ENCODE results near the gene AHCYL1. TPM values are rescaled to one million over a fixed set of nuclear protein-coding genes. Genes with fewer than 3 reads are reported as not detected.

The AHCYL1 gene
- polyA plus RNA-seq, 1 experiment: 133 TPM

DNA sequence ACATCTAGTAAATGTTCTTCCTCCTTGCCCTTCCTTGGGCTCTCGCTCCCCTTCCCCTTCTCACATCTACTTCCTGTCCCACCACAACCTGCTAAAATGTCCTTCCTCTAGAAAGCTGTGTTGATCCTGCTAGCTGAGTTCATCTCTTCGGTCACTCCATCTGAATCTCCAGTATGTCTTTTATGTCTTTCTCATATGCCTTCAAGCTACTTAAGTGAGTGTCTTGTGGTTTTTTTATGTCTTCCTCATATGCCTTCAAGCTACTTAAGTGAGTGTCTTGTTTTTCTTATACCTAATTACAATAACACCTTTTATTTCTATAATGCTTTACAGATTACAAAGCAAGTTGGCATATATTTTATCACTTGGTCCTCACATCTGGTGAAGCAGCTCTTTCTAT, 40.0 kb upstream of the AHCYL1 start:
- Histone ChIP-seq H3K27ac (ENCODE audit: low read depth, low read length) (no peak overlapping the region), H3K27me3 (ENCODE audit: control insufficient read depth, insufficient read depth, low read length) (no peaks in the 10 kb centered on the region), H3K9me3 (ENCODE audit: control insufficient read depth, insufficient read depth, low read length) (no peaks in the 10 kb centered on the region), H3K4me3 (ENCODE audit: low read depth, low read length) (no peak overlapping the region)
- TF ChIP-seq, protein P1, sequence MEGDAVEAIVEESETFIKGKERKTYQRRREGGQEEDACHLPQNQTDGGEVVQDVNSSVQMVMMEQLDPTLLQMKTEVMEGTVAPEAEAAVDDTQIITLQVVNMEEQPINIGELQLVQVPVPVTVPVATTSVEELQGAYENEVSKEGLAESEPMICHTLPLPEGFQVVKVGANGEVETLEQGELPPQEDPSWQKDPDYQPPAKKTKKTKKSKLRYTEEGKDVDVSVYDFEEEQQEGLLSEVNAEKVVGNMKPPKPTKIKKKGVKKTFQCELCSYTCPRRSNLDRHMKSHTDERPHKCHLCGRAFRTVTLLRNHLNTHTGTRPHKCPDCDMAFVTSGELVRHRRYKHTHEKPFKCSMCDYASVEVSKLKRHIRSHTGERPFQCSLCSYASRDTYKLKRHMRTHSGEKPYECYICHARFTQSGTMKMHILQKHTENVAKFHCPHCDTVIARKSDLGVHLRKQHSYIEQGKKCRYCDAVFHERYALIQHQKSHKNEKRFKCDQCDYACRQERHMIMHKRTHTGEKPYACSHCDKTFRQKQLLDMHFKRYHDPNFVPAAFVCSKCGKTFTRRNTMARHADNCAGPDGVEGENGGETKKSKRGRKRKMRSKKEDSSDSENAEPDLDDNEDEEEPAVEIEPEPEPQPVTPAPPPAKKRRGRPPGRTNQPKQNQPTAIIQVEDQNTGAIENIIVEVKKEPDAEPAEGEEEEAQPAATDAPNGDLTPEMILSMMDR (IDR thresholded peaks at IDR 0.05; ENCODE audit: low read depth, low read length): no peak
- POLR2A ChIA-PET: no interaction called here
- DNase-seq (ENCODE audit: low read depth, low spot score): no peak
- CTCF ChIA-PET: interaction anchor here (0.5 to 1.3 kb wide), 2 partner anchors 139 to 305 kb away, joined by 3 to 4 read pairs; no protein-coding TSS in a partner anchor

DNA sequence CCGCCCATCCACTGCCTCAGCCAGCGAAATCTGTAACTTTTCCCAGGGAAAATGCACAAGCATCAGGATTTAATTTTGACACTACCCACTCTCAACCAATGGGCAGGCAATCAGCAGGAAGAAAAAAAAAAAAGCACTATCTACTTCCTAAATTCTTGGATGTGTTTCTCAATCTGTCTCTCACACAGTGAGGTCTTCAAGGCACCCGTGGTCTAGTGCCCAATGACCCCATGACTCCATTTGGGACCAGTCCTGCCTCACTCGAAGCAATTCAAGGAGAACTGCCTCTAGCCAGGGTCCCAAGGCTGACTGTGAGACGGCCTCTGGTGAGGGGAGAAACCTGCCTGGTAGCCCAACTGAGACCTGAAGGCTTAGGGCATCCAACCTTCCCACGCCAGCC, 38.1 kb upstream of the AHCYL1 start:
- Histone ChIP-seq H3K4me3 (ENCODE audit: low read depth, low read length) (no peak overlapping the region), H3K27me3 (ENCODE audit: control insufficient read depth, insufficient read depth, low read length) (no peaks in the 10 kb centered on the region), H3K9me3 (ENCODE audit: control insufficient read depth, insufficient read depth, low read length) (no peaks in the 10 kb centered on the region), H3K27ac (ENCODE audit: low read depth, low read length) (no peak overlapping the region)
- ChIA-PET CTCF (interaction anchor here (1.9 kb wide), 1 partner anchor 38 kb away, joined by 5 read pairs; the partner anchor contains the start of gene AHCYL1), POLR2A (no interaction called here)
- no peak for DNase-seq (ENCODE audit: low read depth, low spot score)
- TF ChIP-seq, protein P1 (IDR thresholded peaks at IDR 0.05; ENCODE audit: low read depth, low read length): no peak

DNA sequence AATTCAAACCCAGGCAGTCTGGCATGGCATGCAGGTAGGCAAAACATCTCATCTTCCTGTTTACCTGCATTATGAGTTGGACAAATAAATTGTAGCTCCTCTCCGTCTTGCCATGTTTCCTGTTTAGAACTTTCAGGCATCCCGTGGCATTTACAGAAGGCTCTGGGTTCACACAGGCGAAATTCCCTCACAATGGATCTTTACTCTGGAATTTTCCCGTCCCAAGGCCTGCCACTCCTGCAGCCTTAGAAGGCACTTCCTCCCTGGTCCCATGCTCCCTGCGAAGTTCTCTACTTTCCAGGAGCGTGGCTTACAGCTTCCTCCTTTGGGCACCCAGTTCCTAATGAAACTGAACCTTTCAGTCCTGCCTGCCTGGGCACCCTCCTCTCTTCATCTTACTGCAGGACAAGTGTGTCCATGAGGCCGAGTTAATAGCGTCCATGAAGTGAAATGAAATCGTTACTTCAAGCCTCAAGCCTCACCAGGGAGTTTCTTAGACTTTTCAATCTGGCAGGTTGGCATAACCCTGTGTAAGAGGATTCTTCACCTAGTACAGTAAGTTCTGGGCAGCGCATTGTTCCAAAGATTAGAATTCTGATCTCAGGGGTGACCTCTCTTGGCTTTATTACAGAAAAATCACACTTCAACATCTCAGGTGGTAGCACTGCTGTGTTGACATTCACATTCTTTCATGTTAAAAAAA, 36.8 kb upstream of the AHCYL1 start:
- H3K9me3 ChIP-seq (ENCODE audit: control insufficient read depth, insufficient read depth, low read length): no peaks in the 10 kb centered on the region
- CTCF ChIA-PET: interaction anchor here (1.9 kb wide), 1 partner anchor 37 kb away, joined by 5 read pairs; the partner anchor contains the start of gene AHCYL1
- POLR2A ChIA-PET: no interaction called here
- TF ChIP-seq, protein P1 (IDR thresholded peaks at IDR 0.05; ENCODE audit: low read depth, low read length): no peak
- no peak overlapping the region for H3K4me3 ChIP-seq (ENCODE audit: low read depth, low read length)
- DNase-seq (ENCODE audit: low read depth, low spot score): no peak
- no peak overlapping the region for H3K27ac ChIP-seq (ENCODE audit: low read depth, low read length)
- H3K27me3 ChIP-seq (ENCODE audit: control insufficient read depth, insufficient read depth, low read length): no peaks in the 10 kb centered on the region

DNA sequence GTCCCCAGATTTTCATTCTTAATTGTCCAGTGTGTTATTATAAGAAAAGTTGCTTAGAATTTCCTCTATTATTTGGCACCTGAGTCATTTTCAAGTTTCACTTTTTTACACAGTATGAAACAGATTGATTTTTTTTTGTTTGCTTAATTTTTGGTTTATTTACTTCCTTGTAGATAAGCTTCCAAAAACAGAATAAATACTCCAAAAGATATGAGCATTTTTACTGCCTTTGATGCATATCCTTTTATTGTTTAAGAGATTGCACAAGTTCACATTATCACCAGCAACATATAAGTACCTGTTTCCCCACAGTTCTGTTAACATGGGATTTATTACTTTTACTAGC, 36.3 kb upstream of the AHCYL1 start:
- no peaks in the 10 kb centered on the region for H3K9me3 ChIP-seq (ENCODE audit: control insufficient read depth, insufficient read depth, low read length)
- DNase-seq (ENCODE audit: low read depth, low spot score): no peak
- ChIA-PET CTCF (interaction anchor here (0.6 kb wide), 2 partner anchors 36 to 239 kb away, joined by 3 read pairs; partner anchors contain the start of gene AHCYL1), POLR2A (no interaction called here)
- TF ChIP-seq, protein P1 (IDR thresholded peaks at IDR 0.05; ENCODE audit: low read depth, low read length): no peak
- no peaks in the 10 kb centered on the region for H3K27me3 ChIP-seq (ENCODE audit: control insufficient read depth, insufficient read depth, low read length)
- H3K4me3 ChIP-seq (ENCODE audit: low read depth, low read length): no peak overlapping the region
- H3K27ac ChIP-seq (ENCODE audit: low read depth, low read length): no peak overlapping the region

DNA sequence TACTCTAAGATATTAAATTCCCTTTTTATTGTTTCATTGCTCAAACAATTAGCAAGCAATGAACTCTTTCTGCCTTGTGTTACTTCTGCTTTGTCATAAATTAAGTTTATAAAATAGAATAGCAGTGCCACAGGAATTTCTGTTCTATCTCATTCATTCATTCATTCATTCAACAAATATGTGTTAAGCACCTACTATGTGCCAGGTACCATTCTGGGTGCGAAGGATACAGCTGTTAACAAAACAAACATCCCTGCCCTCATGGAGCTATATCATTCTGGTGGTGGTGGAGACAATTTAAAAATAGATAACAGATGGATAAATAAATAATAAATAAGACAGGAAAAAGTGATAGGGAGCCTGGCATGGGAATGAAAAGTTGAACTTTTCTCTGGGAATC, 34.5 kb upstream of the AHCYL1 start:
- no peak overlapping the region for H3K4me3 ChIP-seq (ENCODE audit: low read depth, low read length)
- H3K9me3 ChIP-seq (ENCODE audit: control insufficient read depth, insufficient read depth, low read length): no peaks in the 10 kb centered on the region
- TF ChIP-seq, protein P1 (IDR thresholded peaks at IDR 0.05; ENCODE audit: low read depth, low read length): no peak
- ChIA-PET CTCF (no interaction called here), POLR2A (no interaction called here)
- no peaks in the 10 kb centered on the region for H3K27me3 ChIP-seq (ENCODE audit: control insufficient read depth, insufficient read depth, low read length)
- DNase-seq (ENCODE audit: low read depth, low spot score): no peak
- no peak overlapping the region for H3K27ac ChIP-seq (ENCODE audit: low read depth, low read length)

Data from AG04450 (cell line).